HEK293T (cell line): ENCODE measurements around the gene CASP10.

ENCODE experiments used
- CTCF ChIA-PET: fragments of 350-600 bp; formaldehyde crosslinking; extraction: SDS; loops from one replicate; lab custom pipeline; 2021; ENCODE audit warnings: antibody characterized with exemption, inconsistent platforms; lab: Yijun Ruan, JAX
- POLR2A ChIA-PET: fragments of 350-600 bp; formaldehyde crosslinking; extraction: SDS; loops from one replicate; lab custom pipeline; 2020; ENCODE audit warnings: antibody characterized with exemption, inconsistent platforms; lab: Yijun Ruan, JAX
- DNase-seq: peaks from one replicate; pipeline ENCODE4 v3.0.0; 2012; ENCODE audit warnings: mixed read lengths; ENCODE audit errors: extremely low spot score
- ARNT ChIP-seq: fragments of 450-650 bp; IDR thresholded peaks from 2 replicates; pipeline ENCODE4 v1.6.1; 2017; ENCODE audit warnings: mild to moderate bottlenecking
- BHLHE40 ChIP-seq: fragments of 450-650 bp; IDR thresholded peaks from 2 replicates; pipeline ENCODE4 v1.6.1; 2016; ENCODE audit warnings: mild to moderate bottlenecking, moderate library complexity, borderline replicate concordance
- CTBP1 ChIP-seq: fragments of 450-650 bp; IDR thresholded peaks from 2 replicates; pipeline ENCODE4 v1.6.1; 2016; ENCODE audit warnings: borderline replicate concordance
- ELF4 ChIP-seq: fragments of 450-650 bp; IDR thresholded peaks from 2 replicates; pipeline ENCODE4 v1.6.1; 2017; ENCODE audit warnings: antibody characterized with exemption
- FOXA1 ChIP-seq: fragments of 450-650 bp; IDR thresholded peaks from 2 replicates; pipeline ENCODE4 v1.6.1; 2016; ENCODE audit warnings: mild to moderate bottlenecking
- FOXK2 ChIP-seq: fragments of 450-650 bp; IDR thresholded peaks from 2 replicates; pipeline ENCODE4 v1.6.1; 2016; ENCODE audit warnings: mild to moderate bottlenecking
- FOXM1 ChIP-seq: fragments of 450-650 bp; IDR thresholded peaks from 2 replicates; pipeline ENCODE4 v1.6.1; 2017; ENCODE audit warnings: mild to moderate bottlenecking, borderline replicate concordance
- HDGF ChIP-seq: fragments of 450-650 bp; IDR thresholded peaks from 2 replicates; pipeline ENCODE4 v1.6.1; 2017; ENCODE audit warnings: antibody characterized with exemption, borderline replicate concordance
- L3MBTL2 ChIP-seq: fragments of 450-650 bp; conservative IDR thresholded peaks from 2 replicates; pipeline ENCODE4 v1.6.1; 2016; ENCODE audit warnings: mild to moderate bottlenecking
- LEF1 ChIP-seq: fragments of 450-650 bp; IDR thresholded peaks from 2 replicates; pipeline ENCODE4 v1.6.1; 2017; ENCODE audit warnings: mild to moderate bottlenecking, borderline replicate concordance
- NFRKB ChIP-seq: fragments of 450-650 bp; IDR thresholded peaks from 2 replicates; pipeline ENCODE4 v1.6.1; 2016; ENCODE audit warnings: mild to moderate bottlenecking, moderate library complexity
- PKNOX1 ChIP-seq: fragments of 450-650 bp; IDR thresholded peaks from 2 replicates; pipeline ENCODE4 v1.6.1; 2016
- SP1 ChIP-seq: fragments of 450-650 bp; IDR thresholded peaks from 2 replicates; pipeline ENCODE4 v1.6.1; 2017
- SUZ12 ChIP-seq: fragments of 450-650 bp; IDR thresholded peaks from 2 replicates; pipeline ENCODE4 v1.6.1; 2016; ENCODE audit warnings: mild to moderate bottlenecking
- TARDBP ChIP-seq: fragments of 450-650 bp; IDR thresholded peaks from 2 replicates; pipeline ENCODE4 v1.6.1; 2016
- ZNF384 ChIP-seq: fragments of 450-650 bp; IDR thresholded peaks from 2 replicates; pipeline ENCODE4 v1.6.1; 2016

CASP10 gene

GRCh38 chr2:201256082-201256481, 73.1 kb downstream of the CASP10 start:
- POLR2A ChIA-PET: no interaction called here
- DNase-seq: no peak
- CTCF ChIA-PET: no interaction called here
- TF ChIP-seq NFRKB (no peak), FOXM1 (no peak), ARNT (no peak), FOXA1 (no peak), PKNOX1 (no peak), SUZ12 (no peak), L3MBTL2 (no peak), BHLHE40 (no peak), ZNF384 (no peak), ELF4 (no peak), CTBP1 (no peak), TARDBP (no peak), SP1 (no peak), LEF1 (no peak), FOXK2 (no peak), HDGF (no peak)

GRCh38 chr2:201257381-201257955, 74.5 kb downstream of the CASP10 start:
- TF ChIP-seq FOXK2 (no peak), SUZ12 (no peak), TARDBP (no peak), ARNT (no peak), LEF1 (no peak), L3MBTL2 (no peak), CTBP1 (no peak), ZNF384 (no peak), FOXM1 (no peak), NFRKB (no peak), BHLHE40 (no peak), HDGF (no peak)
- ChIA-PET CTCF (no interaction called here), POLR2A (no interaction called here)
- DNase-seq: no peak

- DNase-seq: no peak
- CTCF ChIA-PET: interaction anchor here (0.6 kb wide), 1 partner anchor 27 kb away, joined by 3 read pairs; no protein-coding TSS in a partner anchor
- POLR2A ChIA-PET: no interaction called here
- TF ChIP-seq SP1 (no peak), L3MBTL2 (peak; percentile 77)
Measured at GRCh38 chr2:201257956-201258665, 75.2 kb downstream of the CASP10 start.

- DNase-seq: no peak
- ChIA-PET POLR2A (no interaction called here), CTCF (interaction anchor here (0.6 kb wide), 1 partner anchor 26 kb away, joined by 3 read pairs; no protein-coding TSS in a partner anchor)
- TF ChIP-seq BHLHE40 (no peak), HDGF (no peak), CTBP1 (no peak), FOXM1 (no peak), FOXA1 (no peak)
Measured at GRCh38 chr2:201258666-201259615, 76.0 kb downstream of the CASP10 start.

GRCh38 chr2:201260302-201260800, 77.4 kb downstream of the CASP10 start, which contains the start of gene CASP8:
Gene CASP8 (plus strand): TSS chr2:201260536. CDS start chr2:201266487, 5,951 bp downstream.
- CTCF ChIA-PET: no interaction called here
- POLR2A ChIA-PET: no interaction called here
- no peak for DNase-seq
- TF ChIP-seq TARDBP (no peak), ARNT (no peak), BHLHE40 (no peak), FOXM1 (no peak), SUZ12 (no peak), HDGF (no peak), NFRKB (no peak), ZNF384 (no peak), FOXA1 (no peak), FOXK2 (no peak), L3MBTL2 (no peak), LEF1 (no peak), CTBP1 (no peak)

- ChIA-PET POLR2A (no interaction called here), CTCF (no interaction called here)
- TF ChIP-seq FOXK2 (no peak), SUZ12 (no peak), FOXA1 (no peak), FOXM1 (no peak), L3MBTL2 (no peak), TARDBP (no peak), ZNF384 (no peak), NFRKB (no peak), ARNT (no peak), HDGF (no peak), LEF1 (no peak), SP1 (no peak), ELF4 (no peak), BHLHE40 (no peak), PKNOX1 (no peak), CTBP1 (no peak)
Measured at GRCh38 chr2:201261471-201261870, 78.5 kb downstream of the CASP10 start.

More at GRCh38 chr2:201261471-201261870, 78.5 kb downstream of the CASP10 start:
- DNase-seq: no peak
